C1 segment of cervical spinal cord (tissue), 14 donors: ENCODE results near the gene CD48.

ENCODE experiments used
- DNase-seq, 14 donors: peaks; one replicate each; lab custom pipeline; 2025; lab: John Stamatoyannopoulos, UW

CD48 gene

GRCh38 chr1:160676869-160677597 is 34.6 kb downstream of the CD48 start:
- DNase-seq: no peak

GRCh38 chr1:160675641-160676410 is 35.8 kb downstream of the CD48 start:
- peak in 7 of 14 donors; percentile 2 to 30 (median 11) for DNase-seq

- no peak for DNase-seq
Measured at GRCh38 chr1:160674415-160674814, 37.2 kb downstream of the CD48 start.

- DNase-seq: no peak
Measured at GRCh38 chr1:160672789-160673695, 38.6 kb downstream of the CD48 start.

- DNase-seq: no peak
Measured at GRCh38 chr1:160671603-160672517, 39.8 kb downstream of the CD48 start.

- DNase-seq: no peak
Measured at GRCh38 chr1:160670701-160671100, 40.9 kb downstream of the CD48 start.

GRCh38 chr1:160669802-160670201 is 41.8 kb downstream of the CD48 start:
- DNase-seq: no peak

- DNase-seq: no peak
Measured at GRCh38 chr1:160669276-160669675, 42.3 kb downstream of the CD48 start.

GRCh38 chr1:160667896-160668295 is 43.7 kb downstream of the CD48 start:
- DNase-seq: no peak

GRCh38 chr1:160666079-160666442 is 45.6 kb downstream of the CD48 start:
- DNase-seq: no peak

GRCh38 chr1:160665330-160666078 is 46.1 kb downstream of the CD48 start:
- peak in 1 of 14 donors; percentile 19 for DNase-seq

- no peak for DNase-seq
Measured at GRCh38 chr1:160664573-160665051, 47.0 kb downstream of the CD48 start.

- no peak for DNase-seq
Measured at GRCh38 chr1:160662910-160663309, 48.7 kb downstream of the CD48 start.

- DNase-seq: no peak
Measured at GRCh38 chr1:160659566-160659965, 52.1 kb downstream of the CD48 start.

- no peak for DNase-seq
Measured at GRCh38 chr1:160658814-160659193, 52.8 kb downstream of the CD48 start.

GRCh38 chr1:160658162-160658813 is 53.3 kb downstream of the CD48 start:
- no peak for DNase-seq

- DNase-seq: no peak
Measured at GRCh38 chr1:160657250-160657781, 54.3 kb downstream of the CD48 start.

- DNase-seq: no peak
Measured at GRCh38 chr1:160656737-160657136, 54.9 kb downstream of the CD48 start.

GRCh38 chr1:160653620-160654016 is 58.0 kb downstream of the CD48 start:
- DNase-seq: no peak
